HG03175 (cell line): Measurements from ENCODE around the gene GPD1.

Source experiments
- ATAC-seq: cut with Tn5 transposase; IDR thresholded peaks from one replicate; pipeline ENCODE4 v1.9.1; 2021; ENCODE audit warnings: mild to moderate bottlenecking, moderate library complexity; ENCODE audit not compliant: unreplicated experiment

The GPD1 gene

DNA sequence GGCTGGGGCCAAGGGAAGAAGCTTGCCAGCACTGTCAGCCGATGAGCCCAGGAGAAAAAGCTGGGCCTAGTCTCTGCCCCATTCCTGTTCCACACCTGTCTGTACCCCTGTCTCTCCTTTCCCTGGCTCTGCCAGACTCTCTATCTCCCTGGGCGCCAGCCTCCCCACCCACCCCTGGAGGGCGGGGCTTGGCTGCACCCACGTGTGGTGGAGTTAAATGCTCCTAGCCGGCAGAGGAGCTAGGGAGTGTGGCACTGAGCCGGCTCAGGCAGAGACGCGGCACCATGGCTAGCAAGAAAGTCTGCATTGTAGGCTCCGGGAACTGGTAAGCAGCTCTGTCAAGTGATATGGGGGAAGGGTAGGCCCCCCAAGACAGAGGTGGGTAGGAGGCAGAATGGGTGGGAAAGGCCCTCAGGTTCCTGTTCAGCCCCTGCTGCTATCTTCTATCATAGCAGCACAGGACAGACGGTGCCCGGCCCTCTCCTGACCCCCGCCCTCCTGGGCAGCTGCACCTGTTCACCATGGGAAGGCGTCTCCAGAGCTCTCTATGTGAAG, at the start of gene GPD1:
TSS of gene GPD1 (plus strand) at position 242 of the 555 bp plus-strand sequence. CDS start at position 285, 43 bp downstream.
- ATAC-seq: no peak

DNA sequence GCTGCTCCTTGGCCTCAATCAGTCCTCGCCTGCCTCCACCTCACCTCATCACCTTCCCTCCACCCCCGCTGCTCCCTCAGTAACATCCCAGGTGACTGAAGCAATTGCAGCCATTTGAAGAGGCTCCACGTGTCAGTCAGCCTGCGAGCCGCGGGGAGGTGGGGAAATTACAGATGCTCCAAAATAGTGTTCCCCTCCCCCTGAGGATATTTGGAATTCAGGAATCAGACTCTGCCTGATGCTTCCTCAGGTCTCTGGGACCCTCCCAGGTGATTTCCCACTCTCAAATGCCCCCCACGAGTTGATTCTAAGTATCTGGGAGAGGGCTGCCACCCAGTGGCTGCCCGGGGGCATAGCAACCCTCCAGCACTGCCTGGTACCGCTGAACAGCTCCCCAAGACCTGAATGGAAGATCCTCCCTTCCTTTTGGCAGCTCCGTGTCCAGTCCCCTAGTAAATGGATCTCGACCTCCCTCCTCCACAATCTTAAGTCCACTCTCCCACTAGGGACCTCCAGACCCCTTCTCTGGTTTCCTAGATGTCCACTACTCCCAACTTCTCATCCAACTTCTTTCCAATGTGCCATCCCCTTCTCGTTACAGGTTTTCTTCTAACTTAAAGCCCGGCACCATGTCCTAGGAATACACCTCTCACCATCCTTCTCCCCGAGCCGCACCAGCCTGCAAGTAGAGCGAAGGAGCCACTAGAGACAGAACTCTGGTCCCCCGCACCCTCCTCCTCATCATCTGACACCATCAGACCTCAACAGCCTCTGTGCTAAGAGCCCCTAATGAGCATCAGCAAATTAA, 47.8 kb upstream of the GPD1 start:
- ATAC-seq: no peak

- ATAC-seq: no peak
These were observed 47.2 kb upstream of the GPD1 start for GRCh38 chr12:50056639-50056976.

DNA sequence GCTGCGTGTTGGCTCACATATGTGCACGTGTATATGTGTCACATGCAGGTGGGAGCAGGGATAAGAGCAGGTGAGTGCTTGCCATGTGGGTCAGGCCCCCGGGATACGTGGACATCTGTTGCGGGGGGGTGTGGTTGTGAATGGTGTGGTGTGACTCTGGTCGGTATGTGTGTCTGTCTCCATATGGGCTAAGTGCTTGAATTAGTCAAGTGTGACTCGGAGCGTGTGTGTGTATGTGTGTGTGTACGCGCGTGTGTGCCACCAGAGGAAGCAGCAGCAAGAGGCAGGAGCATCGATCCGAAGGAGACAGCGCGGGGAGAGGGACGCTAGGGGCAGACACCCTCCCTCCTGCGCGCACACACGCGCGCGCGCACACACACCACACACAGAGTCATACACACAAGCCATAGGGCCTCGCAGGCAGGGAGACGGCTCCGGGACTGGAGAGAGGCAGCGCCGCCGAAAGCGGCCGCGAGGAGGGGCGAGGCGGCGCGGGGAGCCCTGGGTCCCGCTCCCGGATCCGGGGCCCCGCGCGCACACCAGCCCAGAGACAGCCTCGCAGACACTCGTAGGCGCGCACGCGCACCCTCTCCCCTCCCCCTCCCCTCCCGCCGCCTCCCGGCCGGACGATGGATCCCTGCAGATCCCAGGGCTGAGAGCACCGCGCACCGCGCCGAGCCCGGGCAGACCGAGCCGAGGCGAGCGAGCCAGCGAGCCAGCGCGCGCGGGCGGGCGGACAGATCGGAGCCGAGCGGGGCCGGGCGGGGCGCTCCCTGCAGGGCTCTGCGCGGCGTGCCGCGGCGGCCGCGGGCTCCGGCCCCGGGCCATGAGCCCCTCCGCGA, 46.6 kb upstream of the GPD1 start, which contains the start of gene ASIC1:
TSS of gene ASIC1 (plus strand) at position 597 of the 842 bp plus-strand sequence. CDS start 1,171 bp downstream, outside the sequence.
- no peak for ATAC-seq

GRCh38 chr12:50057896-50058670, 45.7 kb upstream of the GPD1 start:
- ATAC-seq: no peak

DNA sequence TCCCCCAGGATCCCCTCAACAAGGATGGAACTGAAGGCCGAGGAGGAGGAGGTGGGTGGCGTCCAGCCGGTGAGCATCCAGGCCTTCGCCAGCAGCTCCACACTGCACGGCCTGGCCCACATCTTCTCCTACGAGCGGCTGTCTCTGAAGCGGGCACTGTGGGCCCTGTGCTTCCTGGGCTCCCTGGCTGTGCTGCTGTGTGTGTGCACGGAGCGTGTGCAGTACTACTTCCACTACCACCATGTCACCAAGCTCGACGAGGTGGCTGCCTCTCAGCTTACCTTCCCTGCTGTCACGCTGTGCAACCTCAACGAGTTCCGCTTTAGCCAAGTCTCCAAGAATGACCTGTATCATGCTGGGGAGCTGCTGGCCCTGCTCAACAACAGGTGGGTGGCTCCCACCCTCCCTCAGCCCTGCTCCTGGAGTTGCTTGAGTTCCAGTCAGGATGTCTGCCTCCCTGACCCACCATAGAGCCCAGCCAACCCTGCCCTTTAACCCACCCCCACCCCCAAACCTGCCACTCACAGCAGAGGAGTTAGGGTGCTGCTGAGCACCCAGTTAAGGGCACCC, 45.0 kb upstream of the GPD1 start:
- ATAC-seq: no peak

- ATAC-seq: no peak
These were observed 44.2 kb upstream of the GPD1 start for GRCh38 chr12:50059440-50060119.

DNA sequence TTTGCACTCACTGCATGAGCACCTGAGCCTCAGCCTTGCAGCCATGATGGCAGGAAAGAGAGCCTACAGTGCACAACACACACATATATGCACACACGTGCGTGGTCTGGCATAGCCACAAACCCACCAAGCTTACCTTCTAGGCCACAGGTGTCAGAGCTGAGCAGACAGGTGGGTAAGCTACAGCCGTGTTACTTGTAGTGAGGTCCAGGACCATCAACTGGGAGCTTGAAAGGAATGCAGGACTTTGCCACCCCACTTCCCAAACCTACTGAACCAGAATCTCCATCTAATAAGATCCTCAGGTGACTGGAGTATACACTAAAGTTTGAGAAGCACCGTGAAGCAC, 43.7 kb upstream of the GPD1 start:
- ATAC-seq: no peak

DNA sequence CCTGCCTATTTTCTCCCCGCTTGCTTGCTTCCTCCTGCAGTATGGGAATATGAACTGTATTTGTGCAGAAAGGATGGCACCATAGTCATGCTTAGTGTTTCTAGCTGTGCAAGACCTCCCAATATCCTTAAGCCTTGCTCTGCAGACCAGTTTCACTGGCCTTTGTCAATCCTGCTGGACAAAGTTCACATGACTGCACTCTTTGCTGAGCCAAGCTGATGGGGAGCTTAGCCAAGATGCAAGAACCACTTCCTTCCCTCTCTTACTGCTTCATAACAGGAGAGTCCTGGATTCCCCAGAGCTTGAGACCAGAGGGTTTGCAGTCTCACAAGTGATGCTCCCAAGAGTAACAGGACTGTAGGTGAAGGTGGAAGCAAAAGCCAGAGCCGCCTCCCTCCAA, 42.6 kb upstream of the GPD1 start:
- no peak for ATAC-seq

DNA sequence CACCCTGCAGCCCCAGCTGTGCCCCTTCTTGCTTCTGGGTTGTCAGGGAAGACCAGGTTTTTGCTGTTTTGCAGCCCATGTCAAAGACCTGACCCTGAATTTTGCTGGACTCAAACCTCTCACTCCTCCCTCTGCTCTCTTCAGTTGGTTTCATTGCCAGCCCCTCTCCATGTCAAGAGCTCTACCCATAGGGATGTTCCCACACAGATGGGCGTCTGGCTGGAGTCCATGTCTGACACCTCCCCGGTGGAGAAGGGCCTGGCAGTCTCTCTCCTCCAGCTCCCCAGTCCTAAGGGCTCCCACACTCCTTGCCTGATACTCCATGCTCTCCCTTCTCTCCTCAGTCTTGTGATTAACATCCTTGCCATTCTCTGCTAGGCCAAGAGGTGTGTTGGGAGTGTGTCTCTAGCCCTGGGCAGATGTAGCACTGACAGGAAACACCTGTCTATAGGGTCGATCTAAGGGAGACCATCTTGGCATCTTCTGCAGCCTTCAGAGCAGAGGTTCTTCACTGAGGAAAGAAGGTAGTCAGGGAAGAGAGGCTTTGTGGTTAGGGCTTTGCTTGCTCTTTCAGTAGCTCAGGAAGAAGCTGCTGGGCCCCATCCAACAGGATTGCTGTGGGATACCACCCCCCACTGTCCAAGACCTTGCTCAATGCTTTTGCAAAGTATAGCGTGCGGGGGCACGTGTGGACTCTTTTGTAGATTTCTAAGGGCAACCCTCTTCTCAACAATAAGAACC, 41.7 kb upstream of the GPD1 start:
- no peak for ATAC-seq

GRCh38 chr12:50062728-50063460, 40.9 kb upstream of the GPD1 start:
- no peak for ATAC-seq

GRCh38 chr12:50065726-50066310, 38.0 kb upstream of the GPD1 start:
- ATAC-seq: no peak

GRCh38 chr12:50066402-50066801, 37.4 kb upstream of the GPD1 start:
- no peak for ATAC-seq

- no peak for ATAC-seq
These were observed 34.7 kb upstream of the GPD1 start for GRCh38 chr12:50069069-50069468.

DNA sequence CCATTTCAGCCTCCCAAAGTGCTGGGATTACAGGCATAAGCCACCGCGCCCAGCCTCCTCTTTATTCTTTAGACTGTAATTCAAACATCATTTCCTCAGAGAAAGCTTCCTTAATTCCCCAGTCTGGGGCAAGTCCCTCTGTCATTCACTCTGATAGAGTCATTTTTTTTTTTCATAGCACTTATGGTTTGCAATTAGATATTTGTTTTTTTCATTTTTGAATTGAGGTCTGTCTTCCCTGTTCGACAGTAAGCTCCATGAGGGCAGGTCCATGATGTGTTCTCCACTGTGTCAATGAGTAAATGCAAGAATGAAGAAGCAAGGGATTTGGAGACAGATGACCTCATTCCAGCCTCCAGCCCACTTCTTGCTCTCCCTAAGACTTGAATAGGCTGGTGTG, 34.3 kb upstream of the GPD1 start:
- ATAC-seq: no peak

- ATAC-seq: no peak
These were observed 33.3 kb upstream of the GPD1 start for GRCh38 chr12:50070314-50071060.

DNA sequence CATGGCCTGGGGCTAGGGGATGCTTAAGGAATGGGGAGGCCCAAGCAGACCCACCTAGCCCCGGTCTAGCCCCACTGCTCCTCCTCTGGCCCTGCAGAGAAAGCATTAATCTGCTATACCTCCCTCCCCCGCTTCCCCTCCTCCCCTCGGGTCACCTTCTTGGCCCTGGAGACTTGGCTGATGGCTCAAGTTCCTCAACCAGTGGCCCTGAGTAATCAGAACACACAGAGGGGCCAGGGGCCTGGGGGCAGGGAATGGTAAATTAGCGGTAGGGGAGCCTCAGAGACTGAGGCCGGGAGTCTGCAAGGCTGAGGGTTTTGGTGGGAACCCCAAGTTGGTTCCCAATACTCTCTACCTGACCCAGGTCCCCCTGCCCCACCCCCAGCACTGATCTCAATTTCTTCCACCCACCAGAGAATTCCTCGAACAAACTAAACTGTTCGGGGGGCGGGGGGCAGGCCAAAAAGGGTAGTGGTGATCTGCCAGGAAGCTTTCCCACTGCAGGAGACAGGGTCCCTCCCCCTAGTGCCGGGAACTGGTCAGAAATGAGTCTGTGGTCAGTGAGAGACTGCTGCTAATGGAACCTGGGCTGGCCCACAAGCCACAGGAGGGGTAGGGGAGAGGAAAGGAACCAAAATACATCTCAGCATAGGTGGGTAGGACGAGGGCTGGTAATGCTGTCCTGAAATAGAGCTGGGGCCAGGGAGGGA, 31.5 kb upstream of the GPD1 start:
- no peak for ATAC-seq
